ENCODE measurements around the gene DLG4.
"Not testable (repeated sequence)": the region's sequence is repeated elsewhere in the genome, so short reads cannot be mapped to it uniquely, and the experiment has no call there.

The DLG4 gene

DNA sequence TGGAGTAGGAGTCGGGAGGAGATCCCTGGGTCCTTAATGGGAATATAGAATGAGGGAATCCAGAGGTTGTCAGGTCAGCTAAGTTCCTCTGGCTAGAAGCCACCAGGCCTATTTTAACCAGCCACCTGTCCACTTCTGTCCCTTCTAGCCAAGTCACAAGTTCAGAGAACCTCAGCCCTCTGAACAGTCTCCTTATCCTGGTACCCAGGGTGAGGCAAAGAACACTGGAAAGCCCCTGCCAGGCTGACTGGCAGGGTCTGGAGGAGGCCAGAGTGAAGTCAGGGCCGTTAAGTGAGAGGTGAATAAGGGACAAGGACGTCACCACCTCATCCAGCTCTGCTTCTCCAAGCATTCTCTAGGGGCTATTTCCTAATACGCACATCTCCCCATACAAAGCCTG lies 29.2 kb upstream of the DLG4 start:
- DNase-seq, result no peak

DNA sequence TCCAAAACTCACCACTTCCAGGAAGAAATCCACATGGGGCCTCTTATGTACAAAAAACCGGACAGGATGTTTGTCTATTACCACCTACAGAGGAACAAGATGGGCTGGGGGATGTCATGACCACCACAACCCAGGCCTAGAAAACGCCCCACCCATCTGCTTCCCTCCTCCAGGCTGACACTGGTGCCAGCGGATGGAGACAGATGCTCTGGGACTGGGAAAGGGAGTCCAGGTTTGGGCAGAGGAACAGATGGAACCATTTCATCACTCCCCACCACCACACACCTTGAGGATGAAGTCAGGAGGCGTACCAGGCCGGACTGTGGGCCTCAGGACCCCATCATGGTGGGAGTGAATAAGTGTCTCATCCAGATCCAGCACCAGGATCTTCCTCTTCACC lies 27.1 kb upstream of the DLG4 start:
- DNase-seq, result no peak

DNA sequence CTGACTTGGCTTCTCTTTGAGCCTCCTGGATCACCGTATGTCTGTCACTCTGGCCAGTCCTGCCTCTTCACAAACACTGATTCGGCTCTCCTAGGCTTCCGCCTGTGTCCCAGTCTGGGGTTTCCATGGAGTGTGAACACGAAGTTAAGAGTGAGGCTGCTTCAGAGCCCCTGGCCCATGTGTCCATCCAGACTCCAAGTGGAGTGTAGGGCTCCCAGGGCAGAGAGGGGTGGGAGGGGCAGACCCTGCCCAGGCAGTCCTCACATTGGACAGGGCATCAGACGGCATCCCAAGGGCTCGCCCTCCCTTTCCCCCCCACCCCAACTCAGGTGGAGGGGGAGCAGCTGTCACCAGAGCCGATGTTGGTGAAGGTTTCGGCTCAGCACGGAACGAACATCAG lies 24.2 kb upstream of the DLG4 start:
- not testable (repeated sequence) for DNase-seq

DNA sequence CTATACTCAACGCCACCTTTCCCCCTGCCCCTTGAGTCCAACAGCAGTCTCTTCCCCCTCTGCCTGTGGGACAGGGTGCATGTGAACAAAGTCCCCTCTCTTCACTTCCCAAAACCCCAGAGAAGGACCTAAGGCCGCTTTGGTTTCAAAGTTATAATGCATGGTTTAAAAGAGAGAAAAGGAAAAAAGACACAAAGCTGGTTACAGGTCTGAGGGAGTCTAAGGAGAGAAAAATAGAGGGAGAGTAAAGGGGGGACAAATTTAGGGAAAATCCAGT lies 23.8 kb upstream of the DLG4 start:
- no peak for DNase-seq

DNA sequence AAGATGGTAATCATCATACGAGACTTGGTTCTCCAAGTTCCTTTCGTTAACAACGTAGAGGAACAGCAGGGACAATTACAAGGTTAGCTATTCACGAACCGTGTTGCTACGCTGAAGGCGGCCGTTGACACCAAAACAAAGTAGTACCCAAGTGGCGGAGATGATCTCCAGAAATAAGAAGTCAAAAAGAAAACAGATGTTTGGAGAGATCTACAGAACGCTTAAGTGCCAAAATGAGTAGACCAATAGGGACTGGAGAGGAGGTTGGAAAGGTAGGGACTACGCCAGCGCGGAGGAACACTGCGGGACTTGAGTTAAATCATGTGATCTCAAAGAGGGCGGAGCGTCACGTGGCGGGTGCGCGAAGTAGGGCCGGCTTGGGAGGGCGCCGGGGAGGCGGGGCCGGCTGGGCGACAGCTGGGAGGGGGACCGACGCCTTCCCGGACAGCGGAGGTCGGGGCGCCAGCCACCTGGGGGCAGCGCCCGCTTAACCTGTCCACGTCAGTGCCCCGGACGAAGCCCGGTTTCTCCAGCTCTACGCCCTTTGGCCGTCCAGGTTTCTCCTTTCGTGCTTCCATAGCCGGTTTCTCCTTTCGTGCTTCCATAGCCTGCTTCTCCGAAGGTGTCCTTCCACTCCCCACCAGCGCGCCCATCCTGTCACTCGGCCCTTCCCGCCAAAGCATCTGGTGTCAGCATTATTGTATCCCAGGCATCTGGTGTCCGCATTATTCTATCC lies 23.2 kb upstream of the DLG4 start:
- DNase-seq, result peak; percentile 79

DNA sequence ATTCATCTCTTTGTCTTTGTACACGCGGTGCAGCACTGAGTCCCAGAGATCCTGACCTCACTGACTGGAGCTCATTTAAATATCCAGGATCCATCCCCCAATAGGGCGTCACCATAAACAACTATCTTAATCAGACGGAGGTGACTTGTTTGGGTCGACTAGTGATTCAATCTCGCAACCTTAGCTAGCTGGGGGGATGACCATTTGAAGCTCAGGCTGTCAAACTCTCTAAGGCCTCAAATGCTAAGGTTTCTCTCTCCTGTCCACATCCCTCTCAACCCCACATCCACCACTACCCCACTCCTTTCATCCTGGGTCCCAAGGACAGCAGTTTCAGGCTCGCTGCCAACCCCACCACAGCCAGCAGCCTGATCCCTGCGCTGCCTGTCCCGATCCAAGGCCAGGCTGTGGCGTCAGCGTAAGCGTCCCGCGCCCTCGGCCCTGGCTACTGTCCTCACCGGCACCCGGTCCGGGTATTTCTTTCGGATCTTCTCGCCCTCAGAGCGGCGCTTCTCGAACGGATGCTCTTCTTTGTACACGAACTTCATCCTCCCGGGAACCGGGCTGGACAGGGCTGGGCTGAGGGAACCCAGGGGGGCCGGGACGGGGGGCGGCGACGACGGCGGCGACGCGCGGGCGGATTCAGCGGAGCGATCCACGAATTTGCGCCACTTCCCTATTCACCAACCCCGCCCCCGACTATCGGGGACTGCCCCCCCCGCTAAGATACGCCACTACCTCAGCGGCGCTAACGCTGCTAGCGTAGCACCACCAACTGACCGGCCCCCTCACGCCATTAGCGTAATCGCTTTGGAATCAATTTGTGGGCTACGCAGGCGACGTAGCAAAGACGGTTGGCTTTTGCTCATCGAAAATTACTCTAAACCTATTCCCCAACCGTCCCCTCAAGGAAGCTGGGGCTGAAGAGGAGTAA lies 22.4 kb upstream of the DLG4 start, which contains the start of gene GABARAP:
GABARAP (minus strand) TSS at position 667 of the 934 bp plus-strand sequence; CDS start at position 548, 119 bp downstream.
- DNase-seq, result peak; percentile 77

DNA sequence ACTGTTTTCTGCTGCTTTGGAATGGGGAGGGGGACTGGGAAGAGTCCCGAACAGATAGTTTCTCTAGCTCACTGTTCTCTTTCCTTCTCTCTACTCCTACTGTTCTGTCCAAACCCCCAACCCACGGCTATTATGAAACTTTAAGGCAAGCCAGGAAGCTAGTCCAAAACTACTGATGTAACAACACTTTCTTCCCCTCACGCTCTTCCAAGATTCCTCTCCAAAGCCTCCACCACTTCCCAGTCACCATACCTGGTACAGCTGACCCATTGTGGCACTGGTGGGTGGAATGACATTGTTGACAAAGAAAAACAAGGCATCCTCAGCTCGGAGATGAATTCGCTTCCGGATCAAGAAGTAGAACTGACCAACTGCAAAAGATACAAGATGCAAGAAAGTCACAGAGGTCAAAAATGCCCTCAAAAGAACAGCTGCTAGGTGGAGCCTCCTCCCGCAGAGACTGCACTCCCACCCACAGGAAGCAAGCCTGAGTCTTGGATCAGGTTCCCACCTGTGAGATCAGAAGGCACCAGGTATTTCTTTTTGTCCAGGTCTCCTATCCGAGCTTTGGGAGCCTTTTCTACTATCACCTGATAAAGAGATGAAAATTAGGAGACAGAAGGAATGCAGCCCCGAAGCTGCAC lies 21.6 kb upstream of the DLG4 start:
- DNase-seq, result no peak

DNA sequence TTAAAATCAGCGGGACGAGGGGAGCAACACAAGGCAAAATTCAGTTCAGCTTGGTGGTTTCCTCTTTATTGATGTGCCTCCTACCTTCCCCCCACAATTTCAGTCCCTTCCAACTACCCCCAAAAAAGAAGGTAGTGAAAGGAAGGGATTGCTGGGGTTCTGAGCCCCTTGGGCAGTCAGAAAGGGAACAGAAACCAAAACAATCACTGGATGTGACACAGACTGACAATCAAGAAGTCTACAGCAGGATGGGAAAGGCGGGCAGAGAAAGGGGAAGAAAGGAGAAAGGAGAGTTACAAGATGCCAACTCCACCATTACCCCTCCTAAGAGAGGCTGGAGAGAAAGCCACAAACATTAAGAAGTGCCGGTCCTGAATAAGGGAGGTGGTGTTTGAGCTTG lies 20.7 kb upstream of the DLG4 start:
- DNase-seq, result no peak

DNA sequence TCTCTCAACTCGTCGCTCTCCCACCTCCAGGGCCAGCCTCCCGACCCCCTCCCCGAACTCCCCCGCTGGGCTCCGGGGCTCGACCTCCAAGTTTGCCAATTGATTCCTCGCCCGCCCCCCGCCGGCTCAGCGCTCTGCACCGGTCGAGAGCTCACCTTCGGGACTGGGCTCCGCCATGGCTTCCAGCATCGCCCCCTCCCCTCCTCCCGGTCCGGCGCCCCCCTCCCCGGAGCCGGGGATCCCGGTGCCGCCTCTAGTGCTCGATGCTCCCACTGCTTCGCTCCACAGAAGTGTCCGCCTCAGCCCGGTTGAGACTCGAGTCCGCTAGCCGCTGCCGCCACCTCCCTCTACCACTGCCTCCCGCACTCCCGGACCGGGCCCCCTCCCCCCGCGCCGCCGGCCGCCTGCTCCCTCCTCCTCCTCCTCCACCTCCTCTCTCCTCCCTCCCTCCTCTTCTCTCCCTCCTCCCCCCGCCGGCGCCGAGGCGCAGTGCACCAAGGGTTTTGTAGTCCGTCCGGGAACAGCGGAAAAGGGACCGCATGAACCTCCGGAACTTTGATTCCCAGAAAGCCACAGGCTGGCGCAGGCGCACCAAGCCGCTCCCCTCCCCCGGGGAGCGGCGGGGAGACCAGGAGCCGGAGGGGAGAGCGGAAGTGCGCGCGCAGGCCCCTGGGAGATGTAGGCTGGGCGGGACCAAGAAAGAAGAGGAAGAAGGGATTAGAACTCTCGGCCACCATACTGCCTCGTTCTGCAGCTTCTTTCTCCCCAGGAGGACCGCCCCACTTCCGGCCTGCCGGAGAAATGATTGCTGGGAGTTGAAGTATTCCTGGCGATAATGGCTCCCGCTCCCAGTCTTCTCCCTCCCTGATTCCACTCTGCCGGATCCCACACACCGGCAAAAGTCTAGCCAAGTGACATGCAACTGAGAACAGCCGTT lies 19.7 kb upstream of the DLG4 start, which contains the start of gene PHF23:
PHF23 (minus strand) TSS at position 367 of the 937 bp plus-strand sequence; CDS start at position 189, 178 bp downstream.
- peak; percentile 99 for DNase-seq

DNA sequence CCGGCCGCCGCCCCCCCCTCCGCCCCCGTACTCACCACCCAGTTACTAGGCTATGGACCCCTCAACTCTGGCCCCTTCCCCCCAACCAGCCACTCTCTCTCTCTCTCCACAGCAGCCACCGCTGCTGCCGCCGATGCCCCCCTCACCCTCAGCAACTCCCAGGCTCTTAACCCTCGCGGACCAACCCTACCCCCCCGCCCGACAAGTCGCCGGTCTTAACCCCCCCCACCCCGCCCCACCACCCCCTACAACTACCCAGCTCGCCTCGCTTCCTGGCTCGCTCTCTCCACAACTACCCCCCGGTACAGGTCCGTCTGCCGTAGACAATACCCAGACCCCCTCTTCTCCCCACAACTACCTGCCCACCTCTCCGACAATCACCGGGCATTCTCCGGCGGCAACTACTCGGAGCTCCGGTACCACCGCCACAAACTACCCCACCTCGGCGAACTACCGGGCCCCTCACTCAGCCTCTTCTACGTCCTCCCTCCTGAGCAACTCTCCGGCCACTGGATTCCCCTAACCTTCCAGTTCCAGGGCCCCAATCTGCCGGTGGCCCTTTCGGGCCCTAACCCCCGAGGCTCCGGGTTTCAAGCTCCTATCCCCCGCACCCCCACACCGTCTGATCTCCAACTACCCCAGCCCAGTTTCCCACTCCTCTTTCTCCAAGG lies 18.9 kb upstream of the DLG4 start:
- no peak for DNase-seq

DNA sequence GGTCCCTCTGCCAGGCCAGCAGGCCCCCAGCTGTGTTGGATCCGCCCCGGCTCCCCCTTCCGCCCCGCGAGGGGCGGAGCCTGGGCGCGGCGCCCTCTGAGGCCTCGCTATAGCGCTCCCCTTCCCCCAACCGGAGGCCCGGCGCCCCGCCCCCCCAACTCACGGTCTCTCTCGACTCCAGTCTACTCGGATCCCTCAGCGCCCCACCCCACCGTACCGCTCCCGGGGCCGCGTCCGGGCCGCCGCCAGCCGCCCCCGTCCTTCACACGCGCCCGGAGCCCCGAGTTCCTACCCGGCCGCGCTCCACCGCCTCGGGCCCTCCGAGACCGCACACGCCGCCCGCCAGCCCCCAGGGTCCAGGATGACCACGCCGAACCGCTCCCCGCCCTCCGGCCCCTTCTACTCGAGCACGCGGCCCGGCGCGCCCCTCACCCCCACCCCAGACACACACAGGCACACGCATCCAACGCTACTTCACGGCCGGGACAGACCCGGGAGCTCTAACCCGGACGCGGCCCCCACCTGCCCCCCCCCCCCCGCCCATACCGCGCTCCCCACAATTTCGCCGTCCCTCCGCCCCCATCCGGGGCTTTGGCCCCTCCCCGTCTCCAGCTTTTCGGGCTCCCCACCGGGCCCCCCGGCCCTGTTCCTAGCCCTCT lies 18.3 kb upstream of the DLG4 start:
- DNase-seq, result no peak

DNA sequence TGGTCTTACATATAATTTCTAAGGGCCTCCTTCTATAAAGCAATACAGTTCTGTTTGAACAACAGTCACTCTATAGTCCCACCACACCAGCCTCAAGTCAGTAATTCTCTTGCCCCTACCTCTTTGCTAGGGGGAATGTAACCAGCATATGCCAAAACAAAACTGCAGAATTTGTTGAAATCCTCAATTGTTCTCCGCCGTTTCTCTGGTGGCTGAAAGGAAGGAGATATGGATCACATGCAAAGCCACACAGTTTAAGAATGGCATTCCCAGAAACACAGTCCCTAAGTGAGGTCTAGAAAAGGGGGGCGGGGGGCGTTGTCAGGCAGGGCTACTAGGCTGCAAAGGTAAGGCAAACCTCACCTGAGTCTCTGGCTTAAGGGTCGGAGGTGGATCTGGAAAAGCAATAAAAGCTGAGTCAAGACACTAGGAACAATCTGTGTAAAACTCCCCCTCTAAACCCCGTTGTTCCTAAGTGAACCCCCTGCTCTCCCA lies 17.7 kb upstream of the DLG4 start:
- DNase-seq, result no peak

DNA sequence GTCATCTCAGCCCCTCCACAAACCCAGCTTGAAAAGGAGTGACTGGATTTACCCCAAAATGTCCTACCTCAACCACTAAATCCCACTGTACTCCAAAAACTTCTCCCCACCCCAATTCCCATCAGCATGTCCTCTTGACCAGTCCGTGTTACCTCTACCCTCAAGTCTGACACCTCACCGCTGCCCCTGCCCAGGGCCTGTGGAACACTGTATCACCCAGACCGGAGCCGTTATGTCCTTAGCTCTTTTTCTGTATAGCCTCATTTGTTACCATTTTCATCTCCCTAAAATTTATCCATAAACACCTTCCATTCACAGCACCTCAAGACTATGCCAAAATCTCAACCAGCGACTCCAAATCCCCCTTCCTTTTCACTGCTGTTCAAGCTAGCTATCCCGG lies 17.2 kb upstream of the DLG4 start:
- DNase-seq, result no peak

DNA sequence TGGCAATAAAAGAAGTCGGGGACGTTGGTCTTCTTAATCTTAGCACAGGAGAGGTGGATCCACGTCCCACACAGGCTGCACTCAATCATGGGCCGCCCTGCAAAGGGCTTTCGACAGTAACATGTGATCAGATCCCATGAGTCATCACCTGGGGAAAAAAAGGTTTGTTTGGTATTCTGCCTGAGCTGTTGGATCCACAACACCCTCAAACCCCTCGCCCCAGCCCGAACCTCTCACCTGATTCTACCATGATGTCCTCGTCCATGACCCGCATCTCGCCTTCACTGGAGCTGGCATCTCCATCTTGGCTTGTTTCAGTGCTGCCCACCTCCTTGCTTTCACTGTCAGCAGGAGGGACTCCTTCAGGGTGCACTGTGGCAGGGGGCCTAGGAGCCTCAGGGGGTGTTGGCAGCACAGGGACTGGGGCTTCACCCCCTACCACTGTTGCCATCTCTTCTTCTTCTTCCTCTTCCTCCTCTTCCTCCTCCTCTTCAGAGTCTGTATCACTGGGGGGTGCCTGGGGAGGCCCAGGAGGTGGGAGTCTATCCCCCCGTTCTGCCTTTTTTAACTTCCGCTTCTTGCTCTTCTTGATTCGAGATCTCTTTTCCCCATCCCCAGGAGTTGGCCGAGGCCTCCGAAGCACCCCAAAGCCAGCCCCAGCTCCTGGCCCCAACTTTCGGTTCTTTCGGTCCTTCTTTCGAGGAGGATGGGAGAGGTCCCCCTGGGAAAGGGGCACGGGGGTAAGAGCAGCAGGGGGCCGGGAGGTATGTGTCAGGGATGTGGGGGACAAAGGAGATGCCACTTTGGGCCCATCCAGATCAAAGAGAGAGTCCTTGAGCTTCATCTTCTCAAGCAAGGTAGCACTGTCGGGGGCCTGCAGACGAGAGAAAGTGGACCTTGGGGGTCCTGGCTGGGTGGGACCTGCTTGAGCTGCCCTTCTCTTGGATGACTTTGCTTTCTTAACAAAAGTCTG lies 16.3 kb upstream of the DLG4 start:
- no peak for DNase-seq

DNA sequence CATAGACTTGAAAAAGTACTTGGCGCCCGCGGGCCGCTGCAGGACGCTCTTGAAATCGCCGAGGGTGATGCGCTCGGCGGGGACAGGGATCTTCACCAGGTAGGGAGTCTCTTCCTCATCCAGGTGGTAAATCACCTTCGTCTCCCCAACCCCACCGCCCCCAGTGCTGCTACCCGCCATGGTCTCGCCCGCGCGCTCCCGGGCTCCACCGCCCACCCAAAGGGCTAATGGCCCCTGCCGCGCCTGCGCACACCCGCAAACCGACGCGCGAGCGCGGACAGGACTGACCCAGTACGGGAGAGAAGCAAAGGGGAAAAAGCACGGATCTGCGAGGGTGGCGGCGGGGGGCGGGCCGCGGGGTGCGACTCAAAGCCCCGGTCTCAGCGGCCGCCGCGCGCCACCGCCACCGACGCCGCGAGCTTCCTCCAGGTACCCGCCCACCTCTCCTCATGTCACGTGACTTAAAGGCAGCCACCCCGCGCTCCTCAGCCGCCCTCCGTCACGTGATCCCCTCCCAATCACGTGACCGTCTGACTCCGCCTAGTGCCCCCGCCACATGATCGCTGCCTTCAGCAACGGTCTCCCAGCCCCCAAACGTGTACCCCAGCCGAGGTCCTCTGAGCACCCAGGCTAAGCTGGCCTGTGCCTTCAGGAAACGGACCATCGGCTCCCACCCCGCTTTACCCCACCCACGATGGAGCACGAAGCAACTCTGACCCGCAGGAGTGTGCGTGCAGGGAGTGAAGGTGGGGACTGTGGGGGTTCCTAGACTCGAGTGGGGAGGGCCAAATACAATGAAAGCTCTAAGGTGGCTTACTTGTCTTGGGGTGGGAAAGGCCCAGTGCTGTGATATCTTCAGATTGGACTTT lies 14.7 kb upstream of the DLG4 start, which contains the start of gene DVL2:
DVL2 (minus strand) TSS at position 435 of the 869 bp plus-strand sequence; CDS start at position 180, 255 bp downstream.
- DNase-seq, result peak; percentile 87

DNA sequence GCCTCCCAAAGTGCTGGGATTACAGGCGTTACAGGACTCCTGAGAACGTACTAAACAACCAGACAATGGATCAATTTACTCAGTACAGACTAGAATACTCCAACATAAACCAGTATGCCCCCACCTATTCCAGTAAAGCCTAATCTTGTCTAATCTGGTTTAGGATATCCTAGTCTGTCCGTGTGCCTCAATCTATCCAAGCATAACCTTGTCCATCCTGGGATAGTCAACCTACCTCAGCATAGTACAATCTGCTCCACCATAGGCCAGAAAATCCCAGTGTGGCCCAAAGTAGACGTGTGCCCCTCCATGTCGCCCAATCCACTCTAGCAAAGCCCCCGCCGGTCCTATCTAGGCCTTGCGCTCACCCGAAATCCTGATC lies 14.1 kb upstream of the DLG4 start:
- DNase-seq, result no peak

DNA sequence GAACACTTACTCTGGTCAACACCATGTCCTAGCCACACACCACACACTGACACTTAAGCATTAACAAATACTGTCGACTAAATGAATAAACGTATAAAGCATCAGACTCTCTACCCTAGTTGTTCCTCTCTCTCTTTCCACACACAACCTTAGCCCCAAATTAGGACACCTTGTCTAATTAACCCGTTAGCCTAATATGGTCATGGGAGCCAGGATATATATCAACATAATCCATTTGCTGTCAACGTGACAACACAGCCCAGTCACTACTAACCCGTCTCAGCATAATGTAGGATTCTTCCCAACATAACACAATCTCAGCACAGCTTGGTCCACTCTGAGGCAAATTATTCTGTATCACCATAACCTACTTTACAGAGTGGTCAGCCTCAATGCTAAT lies 12.5 kb upstream of the DLG4 start:
- DNase-seq, result no peak

DNA sequence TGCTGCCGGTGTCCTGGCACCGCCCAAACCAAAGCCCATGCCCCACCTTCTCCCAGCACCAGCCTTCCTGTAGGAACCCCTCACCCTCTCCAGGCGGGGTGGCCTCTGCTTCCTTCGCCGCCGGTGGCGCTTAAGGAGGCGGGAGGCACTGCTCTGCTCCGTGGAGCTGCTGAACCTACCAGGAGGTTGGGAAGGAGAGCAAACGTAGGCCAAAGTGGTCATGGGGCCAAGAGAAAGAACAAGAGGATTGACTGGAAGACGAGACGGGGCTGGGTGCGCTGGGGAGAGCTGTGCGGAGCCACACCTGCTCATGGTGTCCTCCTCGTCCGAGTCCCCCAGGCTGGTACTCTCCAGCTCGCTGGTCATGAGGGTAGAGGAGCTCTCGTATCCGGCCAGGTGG lies 9.9 kb upstream of the DLG4 start:
- no peak for DNase-seq

DNA sequence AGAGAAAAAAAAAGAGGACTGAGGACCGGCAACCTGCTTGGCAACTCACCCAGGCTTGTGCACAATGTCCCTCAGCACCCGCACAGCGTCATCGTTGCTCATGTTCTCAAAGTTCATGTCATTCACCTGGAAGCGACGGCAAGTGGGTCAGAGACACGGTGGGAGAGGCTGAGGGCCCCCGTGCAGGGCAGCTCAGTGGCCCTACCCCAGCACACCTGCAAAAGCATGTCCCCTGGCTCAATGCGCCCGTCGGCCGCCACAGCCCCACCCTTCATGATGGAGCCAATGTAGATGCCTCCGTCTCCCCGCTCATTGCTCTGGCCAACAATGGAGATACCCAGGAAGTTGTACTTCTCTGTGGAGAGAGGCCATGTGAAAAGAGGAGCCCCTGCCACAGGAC lies 9.3 kb upstream of the DLG4 start:
- no peak for DNase-seq
